CD4-positive, alpha-beta T cell (primary cell): ENCODE results near the gene VPS37C. TPM values are rescaled to one million over a fixed set of nuclear protein-coding genes. Genes with fewer than 3 reads are reported as not detected.
A peak's percentile ranks its signal among the peaks of the same experiment; 100 is the strongest.

Experiments used
- ATAC-seq: fragments of 200-7000 bp; cut with Tn5 transposase; one replicate; pipeline ENCODE4 v1.10.0; 2022; ENCODE audit warnings: mild to moderate bottlenecking; ENCODE audit not compliant: poor library complexity
- CTCF ChIA-PET: fragments of 350-600 bp; sonication (Branson Sonifier 250); formaldehyde crosslinking; loops from one replicate; lab custom pipeline; 2021; ENCODE audit warnings: antibody characterized with exemption, inconsistent platforms; lab: Charles Lee
- POLR2A ChIA-PET: fragments of 350-600 bp; sonication (Branson Sonifier 250); formaldehyde crosslinking; loops from one replicate; lab custom pipeline; 2021; ENCODE audit warnings: antibody characterized with exemption, inconsistent platforms; lab: Charles Lee
- DNase-seq, 14 experiments: peaks; one replicate each; pipeline ENCODE4 v3.0.0-alpha.2; 2013 to 2020; ENCODE audit warnings: mixed read lengths in 2 of 14
- H3K27ac ChIP-seq, 2 donors: one replicate each; pipeline versions ENCODE4 v1.5.1 to v1.7.0; 2013; ENCODE audit warnings: low read length in 2 of 2, low read depth in 1 of 2, mild to moderate bottlenecking in 1 of 2
- H3K27me3 ChIP-seq, 2 experiments: 1 replicate in 1 of 2; 2 replicates in 1 of 2; pipeline versions ENCODE4 v1.6.1 to v1.7.0; 2013; ENCODE audit warnings: low read length in 2 of 2, control low read depth in 1 of 2, mild to moderate bottlenecking in 1 of 2, moderate library complexity in 1 of 2; ENCODE audit not compliant: insufficient read depth in 2 of 2, control insufficient read depth in 1 of 2
- H3K36me3 ChIP-seq: one replicate; pipeline ENCODE4 v1.6.1; 2013; ENCODE audit warnings: low read length, control low read depth; ENCODE audit not compliant: insufficient read depth
- H3K4me1 ChIP-seq: one replicate; pipeline ENCODE4 v1.6.1; 2013; ENCODE audit warnings: low read length, control low read depth; ENCODE audit not compliant: insufficient read depth
- H3K4me3 ChIP-seq: one replicate; pipeline ENCODE4 v1.5.1; 2013; ENCODE audit warnings: mild to moderate bottlenecking, low read length, moderate library complexity
- H3K9me3 ChIP-seq, 2 experiments: 1 replicate in 1 of 2; 2 replicates in 1 of 2; pipeline versions ENCODE4 v1.6.1 to v1.7.0; 2013; ENCODE audit warnings: low read length in 2 of 2, mild to moderate bottlenecking in 2 of 2, control low read depth in 1 of 2, moderate library complexity in 1 of 2; ENCODE audit not compliant: control insufficient read depth in 1 of 2, insufficient read depth in 1 of 2
- H3K27ac Mint-ChIP-seq: one replicate; pipeline ENCODE4 v1.8.0; 2020; ENCODE audit warnings: mixed read lengths
- H3K27me3 Mint-ChIP-seq: one replicate; pipeline ENCODE4 v1.8.0; 2021; ENCODE audit warnings: mixed read lengths
- H3K36me3 Mint-ChIP-seq: one replicate; pipeline ENCODE4 v1.8.0; 2021; ENCODE audit warnings: low read depth, mixed read lengths
- H3K4me1 Mint-ChIP-seq: one replicate; pipeline ENCODE4 v1.8.0; 2021; ENCODE audit warnings: low read depth, mixed read lengths
- H3K4me3 Mint-ChIP-seq: one replicate; pipeline ENCODE4 v1.8.0; 2020; ENCODE audit warnings: mild to moderate bottlenecking, mixed read lengths
- H3K9me3 Mint-ChIP-seq: one replicate; pipeline ENCODE4 v1.8.0; 2020; ENCODE audit warnings: mixed read lengths
- CTCF ChIP-seq: fragments of 200-600 bp; IDR thresholded peaks from one replicate; pipeline ENCODE4 v1.8.0; 2022; ENCODE audit warnings: antibody characterized with exemption, mild to moderate bottlenecking
- intact Hi-C, 2 experiments: fragments of 100-400 bp; cut with DNase I in 1 of 2; cut with micrococcal nuclease in 1 of 2; formaldehyde crosslinking; loops; one replicate each; pipeline versions ENCODE4 v1.15.1 to v1.9.0; 2023 to 2025; cut with DNase I, micrococcal nuclease
- total RNA-seq, 174 experiments: library from RNA in 2 of 174; stranded (reverse) in 2 of 174; gene quantifications; one replicate each; pipeline ENCODE4 v1.2.3 and lab custom pipeline; 2021 to 2026

The VPS37C gene
- total RNA-seq, 2 experiments from 2014 or later, result 1.8 to 2.0 TPM

GRCh38 chr11:61174273-61174672 lies 13.0 kb upstream of the VPS37C start:
- no peaks in the 10 kb centered on the region for H3K27me3 Mint-ChIP-seq
- H3K4me3 ChIP-seq, result no peak overlapping the region
- ATAC-seq (no peak), DNase-seq (peak in 1 of 14 experiments; percentile 19)
- ChIA-PET CTCF (no interaction called here), POLR2A (no interaction called here)
- intact Hi-C loops, result no loop called here
- no peak overlapping the region for H3K4me3 Mint-ChIP-seq
- peaks cover 17% of the 10 kb centered on the region for H3K4me1 Mint-ChIP-seq
- H3K4me1 ChIP-seq, result peaks cover 13% of the 10 kb centered on the region
- no peaks in the 10 kb centered on the region for H3K27me3 ChIP-seq
- no peak overlapping the region for H3K27ac ChIP-seq
- H3K36me3 Mint-ChIP-seq, result no peaks in the 10 kb centered on the region
- H3K9me3 Mint-ChIP-seq, result no peaks in the 10 kb centered on the region
- H3K9me3 ChIP-seq, result peaks cover 0 to 8% of the 10 kb centered on the region in 2 experiments
- no peaks in the 10 kb centered on the region for H3K36me3 ChIP-seq
- no peak for TF ChIP-seq CTCF
- H3K27ac Mint-ChIP-seq, result no peak overlapping the region

DNA sequence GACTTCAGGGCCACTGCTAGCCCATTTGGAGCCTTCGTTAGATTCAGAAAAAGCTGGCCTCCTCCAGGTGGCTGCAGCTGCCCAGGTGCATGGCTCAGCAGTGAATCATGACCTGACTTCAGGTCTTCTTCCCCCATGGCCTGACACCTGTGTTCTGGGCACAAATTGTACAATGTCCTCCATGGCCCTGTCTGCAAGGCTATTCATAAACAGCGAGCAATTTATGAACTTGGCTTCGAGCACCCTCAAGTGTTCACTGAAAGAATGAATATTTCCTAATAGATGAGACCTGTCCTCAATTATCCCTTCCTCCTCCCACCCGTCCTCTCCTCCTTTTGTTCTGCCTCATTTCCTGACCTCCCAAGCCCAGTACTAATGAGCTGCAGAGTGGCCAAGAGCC lies 12.2 kb upstream of the VPS37C start:
- ATAC-seq (no peak), DNase-seq (peak in 1 of 14 experiments; percentile 7)
- H3K9me3 ChIP-seq, result peaks cover 0 to 8% of the 10 kb centered on the region in 2 experiments
- no peak overlapping the region for H3K27ac Mint-ChIP-seq
- no peaks in the 10 kb centered on the region for H3K36me3 ChIP-seq
- intact Hi-C loops, result no loop called here
- no peak for TF ChIP-seq CTCF
- CTCF ChIA-PET, result no interaction called here
- peaks cover 16% of the 10 kb centered on the region for H3K4me1 ChIP-seq
- H3K27ac ChIP-seq, result no peak overlapping the region
- H3K4me3 Mint-ChIP-seq, result no peak overlapping the region
- no peaks in the 10 kb centered on the region for H3K36me3 Mint-ChIP-seq
- no peaks in the 10 kb centered on the region for H3K27me3 ChIP-seq
- POLR2A ChIA-PET, result no interaction called here
- H3K4me3 ChIP-seq, result no peak overlapping the region
- H3K9me3 Mint-ChIP-seq, result no peaks in the 10 kb centered on the region
- peaks cover 23% of the 10 kb centered on the region for H3K4me1 Mint-ChIP-seq
- no peaks in the 10 kb centered on the region for H3K27me3 Mint-ChIP-seq

DNA sequence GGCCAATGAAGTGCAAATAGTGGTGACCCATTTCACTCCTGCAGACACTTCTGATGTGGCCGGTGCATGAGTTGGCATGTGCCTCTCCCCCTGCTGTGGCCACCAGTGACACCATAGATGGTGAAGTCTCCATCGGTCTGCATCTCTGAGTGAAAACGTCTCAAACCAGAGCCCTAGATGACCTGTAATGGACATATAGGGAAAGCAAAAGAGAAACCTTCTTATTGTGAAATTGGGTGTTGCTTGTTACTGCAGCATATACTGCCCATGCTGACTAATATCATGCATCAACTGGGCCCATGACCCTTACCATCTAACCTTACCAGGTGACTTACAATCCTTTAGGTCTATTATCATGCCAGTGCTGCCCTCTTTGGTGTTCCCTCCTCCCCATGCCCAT lies 11.7 kb upstream of the VPS37C start:
- ATAC-seq (no peak), DNase-seq (peak in 1 of 14 experiments; percentile 10)
- Mint-ChIP-seq H3K27ac (peak overlapping the region; percentile 2), H3K4me1 (peaks cover 23% of the 10 kb centered on the region), H3K36me3 (no peaks in the 10 kb centered on the region), H3K9me3 (no peaks in the 10 kb centered on the region), H3K27me3 (no peaks in the 10 kb centered on the region), H3K4me3 (no peak overlapping the region)
- H3K27me3 ChIP-seq, result no peaks in the 10 kb centered on the region
- intact Hi-C loops, result no loop called here
- no peaks in the 10 kb centered on the region for H3K36me3 ChIP-seq
- ChIA-PET POLR2A (no interaction called here), CTCF (no interaction called here)
- no peak overlapping the region for H3K27ac ChIP-seq
- peaks cover 0 to 8% of the 10 kb centered on the region in 2 experiments for H3K9me3 ChIP-seq
- no peak overlapping the region for H3K4me3 ChIP-seq
- peaks cover 21% of the 10 kb centered on the region for H3K4me1 ChIP-seq
- no peak for TF ChIP-seq CTCF
